RCC 7860 (cell line): Measurements from ENCODE around the gene ATF6.

Source experiments
- DNase-seq: peaks from one replicate; pipeline ENCODE4 v3.0.0-alpha.2; 2015; ENCODE audit warnings: low spot score
- FAIRE-seq: peaks from 2 replicates; lab custom pipeline; 2012; peaks lifted over from hg19 to GRCh38; lab: Jason Lieb, UNC

The ATF6 gene

GRCh38 chr1:161930064-161930463 is 163.9 kb downstream of the ATF6 start:
- no peak for FAIRE-seq
- no peak for DNase-seq

GRCh38 chr1:161932668-161933067 is 166.5 kb downstream of the ATF6 start:
- DNase-seq (no peak), FAIRE-seq (no peak)

- no peak for DNase-seq
- FAIRE-seq = no peak
Observed at GRCh38 chr1:161933592-161934588, 167.8 kb downstream of the ATF6 start.

- no peak for FAIRE-seq
- no peak for DNase-seq
Observed at GRCh38 chr1:161935264-161935663, 169.1 kb downstream of the ATF6 start.

- FAIRE-seq = no peak
Observed at GRCh38 chr1:161936786-161937185, 170.7 kb downstream of the ATF6 start.

GRCh38 chr1:161940866-161941591 is 174.9 kb downstream of the ATF6 start:
- no peak for FAIRE-seq

More at GRCh38 chr1:161936786-161937185, 170.7 kb downstream of the ATF6 start:
- DNase-seq = no peak

GRCh38 chr1:161941726-161942436 is 175.8 kb downstream of the ATF6 start:
- FAIRE-seq (no peak), DNase-seq (no peak)

More at GRCh38 chr1:161940866-161941591, 174.9 kb downstream of the ATF6 start:
- DNase-seq = no peak

- no peak for FAIRE-seq
- DNase-seq = no peak
Observed at GRCh38 chr1:161943737-161944136, 177.6 kb downstream of the ATF6 start.

- DNase-seq (no peak), FAIRE-seq (no peak)
Observed at GRCh38 chr1:161944381-161944780, 178.3 kb downstream of the ATF6 start.

- FAIRE-seq (no peak), DNase-seq (no peak)
Observed at GRCh38 chr1:161945306-161946060, 179.4 kb downstream of the ATF6 start.

GRCh38 chr1:161946071-161946987 is 180.2 kb downstream of the ATF6 start:
- DNase-seq (no peak), FAIRE-seq (no peak)

GRCh38 chr1:161948435-161948834 is 182.3 kb downstream of the ATF6 start:
- DNase-seq = no peak
- no peak for FAIRE-seq

GRCh38 chr1:161949548-161949947 is 183.4 kb downstream of the ATF6 start:
- FAIRE-seq = no peak
- DNase-seq = no peak

- no peak for FAIRE-seq
Observed at GRCh38 chr1:161950377-161950776, 184.3 kb downstream of the ATF6 start.

GRCh38 chr1:161951646-161952045 is 185.5 kb downstream of the ATF6 start:
- FAIRE-seq (no peak), DNase-seq (no peak)

More at GRCh38 chr1:161950377-161950776, 184.3 kb downstream of the ATF6 start:
- no peak for DNase-seq

- no peak for DNase-seq
- FAIRE-seq = no peak
Observed at GRCh38 chr1:161952607-161953172, 186.6 kb downstream of the ATF6 start.

GRCh38 chr1:161953256-161953920 is 187.3 kb downstream of the ATF6 start:
- FAIRE-seq = no peak
- no peak for DNase-seq

- FAIRE-seq (no peak), DNase-seq (no peak)
Observed at GRCh38 chr1:161954050-161954449, 187.9 kb downstream of the ATF6 start.
